Measurements from ENCODE around the gene TPSB2. TPM values are rescaled to one million over a fixed set of nuclear protein-coding genes. Genes with fewer than 3 reads are reported as not detected.
"Not testable (repeated sequence)": the region's sequence is repeated elsewhere in the genome, so short reads cannot be mapped to it uniquely, and the experiment has no call there.

TPSB2 gene
- total RNA-seq, 1 donor from 2014 or later, result not detected

GRCh38 chr16:1245452-1246020, 15.6 kb upstream of the TPSB2 start:
- Mint-ChIP-seq H3K4me1 (no peaks in the 10 kb centered on the region), H3K4me3 (no peak overlapping the region), H3K9me3 (no peaks in the 10 kb centered on the region), H3K27ac (no peak overlapping the region), H3K27me3 (ENCODE audit: low read depth) (peaks cover 22% of the 10 kb centered on the region), H3K36me3 (no peaks in the 10 kb centered on the region)
- no peak for TF ChIP-seq CTCF (IDR thresholded peaks at IDR 0.05; ENCODE audit: unreplicated experiment)
- DNase-seq (ENCODE audit: low spot score in 2 of 2, unreplicated experiment in 2 of 2), result no peak

- DNase-seq (ENCODE audit: low spot score in 2 of 2, unreplicated experiment in 2 of 2), result no peak
- no peak for TF ChIP-seq CTCF (IDR thresholded peaks at IDR 0.05; ENCODE audit: unreplicated experiment)
- no peaks in the 10 kb centered on the region for H3K4me1 Mint-ChIP-seq
- H3K27me3 Mint-ChIP-seq (ENCODE audit: low read depth), result peaks cover 22% of the 10 kb centered on the region
- no peaks in the 10 kb centered on the region for H3K9me3 Mint-ChIP-seq
- no peak overlapping the region for H3K4me3 Mint-ChIP-seq
- H3K27ac Mint-ChIP-seq, result no peak overlapping the region
- no peaks in the 10 kb centered on the region for H3K36me3 Mint-ChIP-seq
These were observed 14.9 kb upstream of the TPSB2 start for GRCh38 chr16:1244881-1245280.

- not testable (repeated sequence) for H3K36me3 Mint-ChIP-seq; DNase-seq (ENCODE audit: low spot score in 2 of 2, unreplicated experiment in 2 of 2); H3K27ac Mint-ChIP-seq; H3K4me1 Mint-ChIP-seq; H3K4me3 Mint-ChIP-seq; H3K9me3 Mint-ChIP-seq
- peaks cover 22% of the 10 kb centered on the region for H3K27me3 Mint-ChIP-seq (ENCODE audit: low read depth)
These were observed 14.2 kb upstream of the TPSB2 start for GRCh38 chr16:1243907-1244850.

GRCh38 chr16:1243363-1243762, 13.4 kb upstream of the TPSB2 start:
- H3K27ac Mint-ChIP-seq, H3K4me1 Mint-ChIP-seq: not testable (repeated sequence)

GRCh38 chr16:1241081-1241480, 11.1 kb upstream of the TPSB2 start:
- H3K4me1 Mint-ChIP-seq; H3K4me3 Mint-ChIP-seq; H3K36me3 Mint-ChIP-seq; H3K9me3 Mint-ChIP-seq; DNase-seq (ENCODE audit: low spot score in 2 of 2, unreplicated experiment in 2 of 2); H3K27ac Mint-ChIP-seq: not testable (repeated sequence)
- H3K27me3 Mint-ChIP-seq (ENCODE audit: low read depth), result peaks cover 11% of the 10 kb centered on the region

More at GRCh38 chr16:1243363-1243762, 13.4 kb upstream of the TPSB2 start:
- not testable (repeated sequence) for H3K9me3 Mint-ChIP-seq; H3K36me3 Mint-ChIP-seq; H3K4me3 Mint-ChIP-seq; DNase-seq (ENCODE audit: low spot score in 2 of 2, unreplicated experiment in 2 of 2)
- H3K27me3 Mint-ChIP-seq (ENCODE audit: low read depth), result peaks cover 24% of the 10 kb centered on the region

- H3K4me3 Mint-ChIP-seq; H3K27ac Mint-ChIP-seq; H3K36me3 Mint-ChIP-seq; H3K9me3 Mint-ChIP-seq; H3K27me3 Mint-ChIP-seq (ENCODE audit: low read depth); H3K4me1 Mint-ChIP-seq; DNase-seq (ENCODE audit: low spot score in 2 of 2, unreplicated experiment in 2 of 2): not testable (repeated sequence)
These were observed 10.5 kb upstream of the TPSB2 start, which contains the start of gene TPSAB1 for GRCh38 chr16:1240436-1240835. Gene TPSAB1, plus strand, starts transcription at chr16:1240705. Its CDS starts 234 bp downstream, at chr16:1240939.

- not testable (repeated sequence) for H3K9me3 Mint-ChIP-seq; H3K4me1 Mint-ChIP-seq; H3K27me3 Mint-ChIP-seq (ENCODE audit: low read depth); H3K27ac Mint-ChIP-seq; H3K36me3 Mint-ChIP-seq; H3K4me3 Mint-ChIP-seq
- DNase-seq (ENCODE audit: low spot score in 2 of 2, unreplicated experiment in 2 of 2), result peak in 1 of 2 experiments; percentile 8
These were observed 9.6 kb upstream of the TPSB2 start for GRCh38 chr16:1239575-1239974.

GRCh38 chr16:1238909-1239308, 8.9 kb upstream of the TPSB2 start:
- not testable (repeated sequence) for H3K4me3 Mint-ChIP-seq; H3K27me3 Mint-ChIP-seq (ENCODE audit: low read depth); H3K4me1 Mint-ChIP-seq; H3K36me3 Mint-ChIP-seq; DNase-seq (ENCODE audit: low spot score in 2 of 2, unreplicated experiment in 2 of 2); H3K27ac Mint-ChIP-seq; H3K9me3 Mint-ChIP-seq

Data from mesothelial cell of epicardium (in vitro differentiated cells).